Parathyroid adenoma (tissue), 2 donors: ENCODE measurements around the gene PRKCH.

Source experiments
- H2AFZ ChIP-seq: fragments of 300-600 bp; sonication (generic); one replicate; pipeline ENCODE4 v1.7.0; 2017; ENCODE audit warnings: antibody characterized with exemption, mild to moderate bottlenecking
- H3K27ac ChIP-seq: fragments of 300-600 bp; sonication (generic); one replicate; pipeline ENCODE4 v1.7.0; 2017
- H3K27me3 ChIP-seq: fragments of 300-600 bp; sonication (generic); one replicate; pipeline ENCODE4 v1.7.0; 2017; ENCODE audit warnings: low read length; ENCODE audit not compliant: control insufficient read depth, insufficient read depth
- H3K36me3 ChIP-seq: fragments of 300-600 bp; sonication (generic); one replicate; pipeline ENCODE4 v1.7.0; 2017; ENCODE audit warnings: low read length; ENCODE audit not compliant: control insufficient read depth, insufficient read depth
- H3K4me1 ChIP-seq: fragments of 300-600 bp; sonication (generic); one replicate; pipeline ENCODE4 v1.7.0; 2017; ENCODE audit warnings: control low read depth
- H3K4me2 ChIP-seq: fragments of 300-600 bp; sonication (generic); one replicate; pipeline ENCODE4 v1.7.0; 2017; ENCODE audit warnings: low read length
- H3K4me3 ChIP-seq: fragments of 300-600 bp; sonication (generic); one replicate; pipeline ENCODE4 v1.7.0; 2017; ENCODE audit warnings: low read depth, low read length
- H3K79me2 ChIP-seq: fragments of 300-600 bp; sonication (generic); one replicate; pipeline ENCODE4 v1.7.0; 2017; ENCODE audit warnings: control low read depth
- H3K9ac ChIP-seq: fragments of 300-600 bp; sonication (generic); one replicate; pipeline ENCODE4 v1.7.0; 2017; ENCODE audit warnings: mild to moderate bottlenecking
- H3K9me3 ChIP-seq: fragments of 300-600 bp; sonication (generic); one replicate; pipeline ENCODE4 v1.7.0; 2017; ENCODE audit warnings: low read length; ENCODE audit not compliant: control insufficient read depth
- CTCF ChIP-seq: fragments of 300-600 bp; sonication (generic); IDR thresholded peaks from one replicate; pipeline ENCODE4 v1.7.0; 2017; ENCODE audit warnings: antibody characterized with exemption, mild to moderate bottlenecking
- donor health status: primary hyperparathyroidism.

Gene PRKCH

GRCh38 chr14:61454545-61454944 lies 133.2 kb downstream of the PRKCH start:
- Histone ChIP-seq H3K36me3 (no peaks in the 10 kb centered on the region), H3K27me3 (no peaks in the 10 kb centered on the region), H2AFZ (no peak overlapping the region), H3K27ac (no peak overlapping the region), H3K4me2 (no peak overlapping the region), H3K9ac (no peak overlapping the region), H3K4me3 (no peak overlapping the region), H3K9me3 (no peaks in the 10 kb centered on the region), H3K4me1 (no peaks in the 10 kb centered on the region), H3K79me2 (peaks cover 3% of the 10 kb centered on the region)
- TF ChIP-seq CTCF = no peak

DNA sequence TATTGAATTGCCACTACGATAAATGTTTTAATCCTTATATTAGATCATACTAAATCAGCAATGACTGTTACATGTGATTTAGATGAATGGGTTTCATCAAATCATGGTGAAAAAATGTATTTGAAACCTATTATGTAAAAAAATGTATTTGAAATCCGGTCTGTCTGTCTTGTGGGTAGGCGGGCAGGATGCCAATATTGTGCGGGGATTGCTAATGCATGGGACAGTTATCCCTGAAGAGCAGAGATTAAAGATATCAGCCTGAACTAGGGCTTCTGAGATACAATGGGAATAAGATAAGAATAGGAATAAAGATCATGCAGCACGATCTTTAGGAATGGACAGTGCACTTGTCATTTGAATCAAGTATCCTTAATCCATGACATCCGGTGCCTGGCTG lies 134.0 kb downstream of the PRKCH start:
- H3K9me3 ChIP-seq = no peaks in the 10 kb centered on the region
- no peak overlapping the region for H3K4me2 ChIP-seq
- no peaks in the 10 kb centered on the region for H3K36me3 ChIP-seq
- TF ChIP-seq CTCF = no peak
- H3K9ac ChIP-seq = no peak overlapping the region
- no peaks in the 10 kb centered on the region for H3K4me1 ChIP-seq
- H3K27me3 ChIP-seq = no peaks in the 10 kb centered on the region
- H2AFZ ChIP-seq = no peak overlapping the region
- peaks cover 3% of the 10 kb centered on the region for H3K79me2 ChIP-seq
- H3K27ac ChIP-seq = no peak overlapping the region
- no peak overlapping the region for H3K4me3 ChIP-seq

DNA sequence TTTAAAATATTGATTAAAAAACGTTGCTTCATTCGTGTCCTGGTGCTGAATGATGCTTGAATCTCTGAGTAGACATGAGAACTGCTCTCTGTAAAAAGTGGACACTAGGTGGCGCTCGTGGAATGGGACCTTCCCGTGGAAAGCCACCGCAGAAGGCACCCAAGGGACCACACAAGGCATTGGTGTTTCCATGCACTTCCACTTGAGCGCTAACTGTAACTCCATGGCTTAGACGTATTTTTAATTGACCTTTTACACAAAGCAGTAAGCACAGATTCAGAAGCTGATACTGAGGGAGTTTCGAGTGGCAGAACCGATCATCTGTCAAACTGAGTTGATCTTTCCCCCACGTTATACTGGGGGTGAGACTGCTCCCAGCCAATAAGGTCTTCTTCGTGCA lies 135.3 kb downstream of the PRKCH start:
- H3K36me3 ChIP-seq = no peaks in the 10 kb centered on the region
- no peaks in the 10 kb centered on the region for H3K4me1 ChIP-seq

GRCh38 chr14:61458766-61459165 lies 137.4 kb downstream of the PRKCH start:
- no peak overlapping the region for H3K27ac ChIP-seq
- H3K4me1 ChIP-seq = no peaks in the 10 kb centered on the region
- H2AFZ ChIP-seq = no peak overlapping the region

More for the DNA sequence above, 135.3 kb downstream of the PRKCH start:
- Histone ChIP-seq H3K9ac (no peak overlapping the region), H2AFZ (no peak overlapping the region), H3K4me2 (no peak overlapping the region), H3K9me3 (no peaks in the 10 kb centered on the region), H3K27ac (no peak overlapping the region), H3K27me3 (no peaks in the 10 kb centered on the region), H3K4me3 (no peak overlapping the region), H3K79me2 (peaks cover 3% of the 10 kb centered on the region)
- TF ChIP-seq CTCF = peak; percentile 92

More at GRCh38 chr14:61458766-61459165, 137.4 kb downstream of the PRKCH start:
- H3K79me2 ChIP-seq = peaks cover 3% of the 10 kb centered on the region
- no peaks in the 10 kb centered on the region for H3K36me3 ChIP-seq
- no peaks in the 10 kb centered on the region for H3K27me3 ChIP-seq
- no peak for TF ChIP-seq CTCF
- H3K4me2 ChIP-seq = no peak overlapping the region
- H3K9ac ChIP-seq = no peak overlapping the region
- H3K9me3 ChIP-seq = no peaks in the 10 kb centered on the region
- H3K4me3 ChIP-seq = no peak overlapping the region
